Osteocyte (in vitro differentiated cells): Measurements from ENCODE around the gene MTOR. TPM values are rescaled to one million over a fixed set of nuclear protein-coding genes. Genes with fewer than 3 reads are reported as not detected.
"Not testable (repeated sequence)": the region's sequence is repeated elsewhere in the genome, so short reads cannot be mapped to it uniquely, and the experiment has no call there.

Experiments used
- DNase-seq: peaks from one replicate; pipeline ENCODE4 v3.0.0; 2021; ENCODE audit warnings: mixed read lengths; ENCODE audit not compliant: unreplicated experiment; ENCODE audit errors: extremely low spot score
- H3K27ac Mint-ChIP-seq: one replicate; pipeline ENCODE4 v1.8.0; 2021; ENCODE audit warnings: mild to moderate bottlenecking, mixed read lengths; ENCODE audit not compliant: unreplicated experiment
- H3K27me3 Mint-ChIP-seq: one replicate; pipeline ENCODE4 v1.8.0; 2021; ENCODE audit warnings: mixed read lengths; ENCODE audit not compliant: unreplicated experiment
- H3K36me3 Mint-ChIP-seq: one replicate; pipeline ENCODE4 v1.8.0; 2021; ENCODE audit warnings: mixed read lengths; ENCODE audit not compliant: unreplicated experiment
- H3K4me1 Mint-ChIP-seq: one replicate; pipeline ENCODE4 v1.8.0; 2021; ENCODE audit warnings: mixed read lengths; ENCODE audit not compliant: unreplicated experiment
- H3K4me3 Mint-ChIP-seq: one replicate; pipeline ENCODE4 v1.8.0; 2021; ENCODE audit warnings: mild to moderate bottlenecking, moderate library complexity, mixed read lengths; ENCODE audit not compliant: unreplicated experiment
- H3K9me3 Mint-ChIP-seq: one replicate; pipeline ENCODE4 v1.8.0; 2021; ENCODE audit warnings: mixed read lengths; ENCODE audit not compliant: unreplicated experiment
- CTCF ChIP-seq: fragments of 200-600 bp; sonication (generic); IDR thresholded peaks from 2 replicates; pipeline ENCODE4 v1.5.0; 2021; ENCODE audit warnings: antibody characterized with exemption, mild to moderate bottlenecking, moderate library complexity
- total RNA-seq: library from RNA; stranded (reverse); gene quantifications from 2 replicates; pipeline ENCODE4 v1.2.1, GENCODE V29; 2021

Gene MTOR
- total RNA-seq, 1 donor from 2014 or later = 42.1 TPM

DNA sequence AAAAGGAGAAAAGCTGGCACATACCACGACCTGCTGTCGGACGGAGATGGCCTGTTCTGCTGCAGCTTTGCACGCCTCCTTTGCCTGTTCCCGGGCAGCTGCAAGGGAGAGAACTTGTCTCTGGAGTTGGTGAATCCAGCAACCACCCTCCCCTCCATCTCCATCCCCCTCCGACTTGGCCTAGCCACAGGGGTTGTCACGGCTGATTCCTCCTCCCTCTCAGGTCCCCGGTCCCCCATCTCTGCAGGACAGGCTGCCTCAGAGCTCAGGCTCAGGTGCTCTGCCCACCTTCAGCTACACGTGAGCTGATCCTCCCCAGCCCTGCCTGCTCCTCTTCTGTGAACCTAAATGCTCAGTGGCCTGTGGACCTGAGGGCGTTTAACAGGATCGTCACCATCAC lies 191.5 kb downstream of the MTOR start:
- no peak for DNase-seq
- peaks cover 44% of the 10 kb centered on the region for H3K36me3 Mint-ChIP-seq

GRCh38 chr1:11068600-11069473 lies 193.5 kb downstream of the MTOR start:
- Mint-ChIP-seq H3K27me3 (no peaks in the 10 kb centered on the region), H3K4me1 (no peaks in the 10 kb centered on the region), H3K36me3 (peaks cover 50% of the 10 kb centered on the region), H3K9me3 (no peaks in the 10 kb centered on the region), H3K27ac (no peak overlapping the region), H3K4me3 (no peak overlapping the region)
- DNase-seq = no peak
- no peak for TF ChIP-seq CTCF

More for the DNA sequence above, 191.5 kb downstream of the MTOR start:
- Mint-ChIP-seq H3K4me1 (no peaks in the 10 kb centered on the region), H3K27ac (no peak overlapping the region), H3K9me3 (no peaks in the 10 kb centered on the region), H3K27me3 (no peaks in the 10 kb centered on the region), H3K4me3 (no peak overlapping the region)
- no peak for TF ChIP-seq CTCF

DNA sequence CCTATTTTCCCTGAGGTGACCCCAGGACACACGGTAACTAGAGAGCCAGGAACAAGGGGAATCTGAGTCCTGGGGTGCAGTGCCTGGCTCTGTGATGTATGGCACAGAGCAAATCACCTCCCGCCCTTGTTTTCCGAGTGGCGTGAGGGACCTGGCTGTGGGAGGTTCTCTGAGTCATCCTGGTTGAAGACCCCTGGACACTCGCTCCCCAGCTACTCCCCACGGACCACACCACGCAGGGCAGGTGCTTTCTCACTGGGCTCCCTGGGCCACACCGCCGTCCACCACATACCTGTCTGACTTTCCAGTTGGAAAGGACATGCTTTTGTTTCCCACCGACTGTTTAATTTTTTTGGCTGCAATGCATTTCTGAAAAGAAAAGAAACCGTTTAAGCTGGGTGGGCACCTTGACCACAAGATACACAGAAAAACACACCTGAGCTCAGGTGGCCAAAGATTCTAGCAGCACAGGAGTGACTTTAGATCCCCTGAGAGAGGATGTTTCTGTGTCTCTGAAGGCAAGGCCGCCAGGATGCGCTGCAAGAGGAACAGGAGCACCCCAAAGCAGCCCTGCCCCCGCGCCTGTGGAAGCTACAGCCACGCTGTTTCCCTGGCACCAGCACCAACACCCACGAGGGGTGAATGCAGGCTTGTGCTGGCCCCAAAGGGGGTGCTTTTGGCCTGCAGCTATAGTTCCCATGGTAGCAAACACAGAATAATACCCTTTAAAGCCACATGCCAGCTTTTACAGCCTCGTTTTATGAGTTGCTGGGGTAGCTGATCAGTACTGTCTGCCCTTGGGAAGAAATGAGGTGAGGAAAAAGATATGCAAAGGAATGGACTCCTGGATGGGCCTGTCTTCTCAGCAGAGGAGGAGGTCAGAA lies 194.4 kb downstream of the MTOR start:
- no peak for DNase-seq
- Mint-ChIP-seq H3K9me3 (no peaks in the 10 kb centered on the region), H3K27ac (no peak overlapping the region), H3K27me3 (no peaks in the 10 kb centered on the region), H3K36me3 (peaks cover 53% of the 10 kb centered on the region), H3K4me1 (no peaks in the 10 kb centered on the region), H3K4me3 (no peak overlapping the region)
- TF ChIP-seq CTCF = no peak

DNA sequence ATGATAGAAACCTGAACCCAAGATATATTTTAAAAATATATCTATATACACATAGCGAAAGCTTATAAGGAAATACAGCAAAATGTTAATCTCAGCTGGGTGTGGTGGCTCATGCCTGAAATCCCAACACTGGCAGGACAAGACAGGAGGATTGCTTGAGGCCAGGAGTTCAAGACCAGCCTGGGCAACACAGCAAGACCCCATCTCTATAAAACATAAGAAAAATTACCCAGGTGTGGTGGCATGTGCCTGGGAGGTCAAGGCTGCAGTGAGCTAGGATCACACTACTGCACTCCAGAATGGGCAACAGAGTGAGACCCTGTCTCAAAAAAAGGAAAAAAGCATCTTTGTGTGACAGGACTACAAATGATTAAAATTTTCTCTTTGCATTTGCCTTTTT lies 196.6 kb downstream of the MTOR start:
- no peak for TF ChIP-seq CTCF
- Mint-ChIP-seq H3K36me3 (peaks cover 47% of the 10 kb centered on the region), H3K4me3 (no peak overlapping the region), H3K4me1 (peaks cover 5% of the 10 kb centered on the region), H3K9me3 (no peaks in the 10 kb centered on the region), H3K27ac (no peak overlapping the region), H3K27me3 (no peaks in the 10 kb centered on the region)
- no peak for DNase-seq

DNA sequence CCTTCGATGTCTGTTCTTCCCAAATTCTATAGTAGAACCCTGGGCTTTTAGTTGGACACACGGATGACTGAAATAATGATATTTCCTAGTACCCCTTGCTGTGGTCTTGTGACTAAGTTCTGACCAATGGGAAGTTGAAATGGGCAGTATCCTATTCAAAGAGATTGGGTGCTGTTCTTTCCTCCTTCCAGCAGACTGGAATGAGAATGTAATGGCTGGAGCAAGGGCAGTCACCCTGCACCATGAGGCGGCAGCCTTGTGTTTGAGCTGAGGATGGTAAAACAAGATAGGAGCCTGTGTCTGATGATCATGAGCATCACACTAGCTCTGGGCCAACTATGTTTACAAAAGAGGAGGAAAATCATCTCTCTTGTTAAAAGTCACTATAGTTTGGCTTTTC lies 197.4 kb downstream of the MTOR start:
- Mint-ChIP-seq H3K27ac (no peak overlapping the region), H3K36me3 (peaks cover 42% of the 10 kb centered on the region), H3K27me3 (no peaks in the 10 kb centered on the region)

GRCh38 chr1:11063937-11064537 lies 198.3 kb downstream of the MTOR start:
- H3K27me3 Mint-ChIP-seq, H3K4me3 Mint-ChIP-seq, DNase-seq, H3K27ac Mint-ChIP-seq, H3K9me3 Mint-ChIP-seq, H3K4me1 Mint-ChIP-seq: not testable (repeated sequence)
- peaks cover 36% of the 10 kb centered on the region for H3K36me3 Mint-ChIP-seq

More for the DNA sequence above, 197.4 kb downstream of the MTOR start:
- no peak for DNase-seq
- no peak overlapping the region for H3K4me3 Mint-ChIP-seq
- TF ChIP-seq CTCF = no peak
- no peaks in the 10 kb centered on the region for H3K9me3 Mint-ChIP-seq
- peaks cover 8% of the 10 kb centered on the region for H3K4me1 Mint-ChIP-seq
